Measurements from ENCODE around the gene UBE2O. TPM values are rescaled to one million over a fixed set of nuclear protein-coding genes. Genes with fewer than 3 reads are reported as not detected.
A peak's percentile ranks its signal among the peaks of the same experiment; 100 is the strongest.

The UBE2O gene
- total and polyA plus RNA-seq, 2 experiments from 2014 or later, result 30.4 to 79.4 TPM

- TF ChIP-seq ETS1 (IDR thresholded peaks at IDR 0.05), result no peak
- TF ChIP-seq JUNB (IDR thresholded peaks at IDR 0.05; ENCODE audit: unreplicated experiment), result no peak
- TF ChIP-seq REST (IDR thresholded peaks at IDR 0.05; ENCODE audit: unreplicated experiment), result no peak
- TF ChIP-seq POLR2AphosphoS5 (IDR thresholded peaks at IDR 0.05; ENCODE audit: low read depth), result no peak
- TF ChIP-seq EZH2 (IDR thresholded peaks at IDR 0.05; ENCODE audit: low read depth, unreplicated experiment), result no peak
- TF ChIP-seq CREB1 (CRISPR knock-in tag; IDR thresholded peaks at IDR 0.05; ENCODE audit: low read depth), result no peak
- no peak for TF ChIP-seq CTCF (conservative IDR thresholded peaks at IDR 0.05; ENCODE audit: low read depth in 2 of 2)
Observed at GRCh38 chr17:76434870-76435269, 18.1 kb downstream of the UBE2O start (continued).

GRCh38 chr17:76433693-76434092 is 19.3 kb downstream of the UBE2O start:
- peak overlapping the region; percentile 52; the same call in 1 of the 2 replicates for H3K27ac ChIP-seq (ENCODE audit: low read depth)
- no peak for TF ChIP-seq EZH2phosphoT487 (IDR thresholded peaks at IDR 0.05; ENCODE audit: unreplicated experiment)
- TF ChIP-seq EZH2 (IDR thresholded peaks at IDR 0.05; ENCODE audit: low read depth, unreplicated experiment), result no peak
- no peak for TF ChIP-seq CTCF (conservative IDR thresholded peaks at IDR 0.05; ENCODE audit: low read depth in 2 of 2)
- TF ChIP-seq JUNB (IDR thresholded peaks at IDR 0.05; ENCODE audit: unreplicated experiment), result no peak
- no peak for TF ChIP-seq STAT1 (IDR thresholded peaks at IDR 0.05; ENCODE audit: unreplicated experiment)
- no peak for TF ChIP-seq ETS1 (IDR thresholded peaks at IDR 0.05)
- TF ChIP-seq ZNF331 (CRISPR knock-in tag; IDR thresholded peaks at IDR 0.05; ENCODE audit: low read depth), result no peak
- no peak for TF ChIP-seq ZNF114 (CRISPR knock-in tag; IDR thresholded peaks at IDR 0.05)
- no peak for TF ChIP-seq REST (IDR thresholded peaks at IDR 0.05; ENCODE audit: unreplicated experiment)
- no peak for TF ChIP-seq CREB1 (CRISPR knock-in tag; IDR thresholded peaks at IDR 0.05; ENCODE audit: low read depth)
- no peak for TF ChIP-seq NANOG (IDR thresholded peaks at IDR 0.05; ENCODE audit: borderline replicate concordance)
- no peak for TF ChIP-seq POLR2AphosphoS5 (IDR thresholded peaks at IDR 0.05; ENCODE audit: low read depth)

More at GRCh38 chr17:76433693-76434092, 19.3 kb downstream of the UBE2O start:
- Histone ChIP-seq H3K27me3 (ENCODE audit: insufficient read depth) (no peaks in the 10 kb centered on the region), H3K4me1 (ENCODE audit: insufficient read depth) (peaks cover 61% of the 10 kb centered on the region), H4K20me1 (replicated peaks; ENCODE audit: insufficient read depth) (peaks cover 57% of the 10 kb centered on the region), H3F3A (replicated peaks; ENCODE audit: low read depth) (no peaks in the 10 kb centered on the region), H3K4me2 (no peak overlapping the region), H2AFZ (no peak overlapping the region), H3K9me2 (ENCODE audit: insufficient read depth) (no peaks in the 10 kb centered on the region), H3K4me3 (no peak overlapping the region), H3K79me2 (replicated peaks; ENCODE audit: insufficient read depth) (peaks cover 100% of the 10 kb centered on the region), H3K36me3 (ENCODE audit: insufficient read depth) (no peaks in the 10 kb centered on the region)
- Mint-ChIP-seq H3K4me3 (no peak overlapping the region), H3K27ac (peak overlapping the region; percentile 14; the same call in 1 of the 2 replicates), H3K27me3 (ENCODE audit: insufficient read depth, low read depth, poor library complexity) (peaks cover 5% of the 10 kb centered on the region), H3K9me3 (no peaks in the 10 kb centered on the region), H3K4me1 (peaks cover 63% of the 10 kb centered on the region), H3K36me3 (ENCODE audit: low read depth) (peaks cover 7% of the 10 kb centered on the region; the same call in 2 of the 3 replicates)
- no peak for DNase-seq (ENCODE audit: low spot score)
- no peak for ATAC-seq

All from GM23338 (cell line).